Omental fat pad (tissue), 4 donors: ENCODE results near the gene TSNAX. TPM values are rescaled to one million over a fixed set of nuclear protein-coding genes. Genes with fewer than 3 reads are reported as not detected.
"Not testable (repeated sequence)": the region's sequence is repeated elsewhere in the genome, so short reads cannot be mapped to it uniquely, and the experiment has no call there.

ENCODE experiments used
- ATAC-seq: fragments of 150-250 bp; one replicate; pipeline ENCODE4 v1.9.1; 2016; ENCODE audit warnings: mild to moderate bottlenecking, moderate library complexity; ENCODE audit not compliant: low FRiP score
- DNase-seq: peaks from one replicate; pipeline ENCODE4 v3.0.0-alpha.2; 2019; ENCODE audit warnings: low spot score
- CTCF ChIP-seq, 3 donors: fragments of 450-650 bp; IDR thresholded peaks; one replicate each; pipeline ENCODE4 v1.5.1; 2016 to 2017; ENCODE audit warnings: antibody characterized with exemption in 3 of 3, mild to moderate bottlenecking in 3 of 3, moderate library complexity in 2 of 3
- total RNA-seq, 4 donors: library from RNA; depleted of rRNA; stranded (reverse); fragments of >200 nt; gene quantifications; one replicate each; pipeline ENCODE4 v1.1.0, GENCODE V29; 2016

The TSNAX gene
- total RNA-seq, 4 donors from 2014 or later: 17.1 to 25.2 (median 20.1) TPM

- TF ChIP-seq CTCF (IDR thresholded peaks at IDR 0.05): no peak
- no peak for ATAC-seq
- DNase-seq: no peak
These were observed 30.3 kb downstream of the TSNAX start for GRCh38 chr1:231558708-231559185.

- DNase-seq (no peak), ATAC-seq (no peak)
- no peak for TF ChIP-seq CTCF (IDR thresholded peaks at IDR 0.05)
These were observed 33.3 kb downstream of the TSNAX start for GRCh38 chr1:231561647-231562383.

GRCh38 chr1:231563247-231563646 lies 34.8 kb downstream of the TSNAX start:
- TF ChIP-seq CTCF (IDR thresholded peaks at IDR 0.05): no peak
- DNase-seq (no peak), ATAC-seq (no peak)

GRCh38 chr1:231564373-231564772 lies 35.9 kb downstream of the TSNAX start:
- TF ChIP-seq CTCF (IDR thresholded peaks at IDR 0.05): no peak
- DNase-seq (no peak), ATAC-seq (no peak)

- ATAC-seq (no peak), DNase-seq (no peak)
- TF ChIP-seq CTCF (IDR thresholded peaks at IDR 0.05): no peak
These were observed 38.0 kb downstream of the TSNAX start for GRCh38 chr1:231566496-231566895.

- DNase-seq, ATAC-seq: not testable (repeated sequence)
These were observed 41.8 kb downstream of the TSNAX start for GRCh38 chr1:231570262-231570661.

- no peak for DNase-seq
- no peak for TF ChIP-seq CTCF (IDR thresholded peaks at IDR 0.05)
- ATAC-seq: no peak
These were observed 43.4 kb downstream of the TSNAX start for GRCh38 chr1:231571904-231572303.
